ENCODE measurements around the gene PIGC.

DNA sequence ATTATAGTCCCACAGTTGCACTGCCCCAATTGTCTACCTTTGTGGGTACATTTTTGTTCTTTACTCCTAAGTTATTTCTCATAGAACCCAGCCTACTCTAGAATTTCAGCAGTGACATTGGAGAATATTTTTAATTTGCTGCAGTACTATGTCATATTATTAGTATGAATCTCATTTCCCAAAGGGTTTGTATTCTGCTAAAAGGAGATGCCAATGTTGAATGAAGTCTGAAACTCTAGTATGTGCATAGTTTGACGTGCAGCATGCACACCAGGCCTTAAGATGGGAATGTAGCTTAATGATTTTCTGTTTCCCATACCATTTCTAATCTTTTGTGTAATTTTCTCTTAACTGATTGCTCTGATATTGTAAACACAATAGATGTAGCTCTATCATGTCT, 33.8 kb downstream of the PIGC start:
- TF ChIP-seq POLR2AphosphoS5 (IDR thresholded peaks at IDR 0.05; ENCODE audit: borderline replicate concordance, low read depth, low read length) (no peak), EZH2 (IDR thresholded peaks at IDR 0.05) (no peak), FOXP2 (optimal IDR thresholded peaks at IDR 0.05; ENCODE audit: control extremely low read depth, extremely low read length, insufficient read depth) (no peak)
